ENCODE results near the gene TMEM269.
"Not testable (repeated sequence)": the region's sequence is repeated elsewhere in the genome, so short reads cannot be mapped to it uniquely, and the experiment has no call there.

The TMEM269 gene

DNA sequence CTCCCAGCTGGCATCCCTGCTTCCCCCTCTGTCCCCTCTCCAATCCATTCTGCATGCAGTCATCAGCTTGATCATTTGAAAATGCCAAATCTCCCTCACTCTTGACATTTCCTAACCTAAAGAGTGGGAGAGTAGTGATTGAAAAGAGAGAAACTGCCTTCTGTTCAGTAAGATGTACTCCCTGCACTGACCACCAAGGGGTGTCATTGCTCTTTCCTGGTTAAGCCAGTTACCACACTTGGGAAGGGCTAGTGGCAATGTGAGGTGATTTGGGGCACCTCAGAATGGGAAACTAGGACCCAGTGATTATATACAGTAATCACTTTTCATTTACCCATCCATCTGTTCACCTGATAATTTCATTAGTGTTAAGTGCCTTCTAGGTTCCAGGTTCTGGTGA is 6.9 kb upstream of the TMEM269 start:
- DNase-seq = no peak

- DNase-seq = no peak
Measured at GRCh38 chr1:42779725-42780124, 5.1 kb upstream of the TMEM269 start.

DNA sequence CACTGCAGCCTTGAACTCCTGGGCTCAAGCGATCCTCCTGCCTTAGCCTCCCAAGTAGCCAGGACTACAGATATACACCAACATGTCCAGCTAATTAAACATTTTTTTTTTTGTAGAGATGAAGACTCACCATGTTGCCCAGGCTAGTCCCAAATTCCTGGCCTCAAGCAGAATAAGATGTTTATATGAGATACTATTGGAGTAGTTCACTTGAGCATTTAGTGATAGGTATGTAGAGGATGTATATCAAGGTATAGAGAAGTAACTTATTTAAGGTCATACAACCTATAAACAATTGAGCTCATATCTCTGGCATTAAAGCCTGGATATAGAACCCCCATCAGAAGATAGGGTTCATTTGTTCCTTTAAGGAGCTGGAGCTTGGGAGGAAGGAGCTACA is 4.6 kb upstream of the TMEM269 start:
- no peak for DNase-seq

- no peak for DNase-seq
Measured at GRCh38 chr1:42783092-42783491, 1.7 kb upstream of the TMEM269 start.

DNA sequence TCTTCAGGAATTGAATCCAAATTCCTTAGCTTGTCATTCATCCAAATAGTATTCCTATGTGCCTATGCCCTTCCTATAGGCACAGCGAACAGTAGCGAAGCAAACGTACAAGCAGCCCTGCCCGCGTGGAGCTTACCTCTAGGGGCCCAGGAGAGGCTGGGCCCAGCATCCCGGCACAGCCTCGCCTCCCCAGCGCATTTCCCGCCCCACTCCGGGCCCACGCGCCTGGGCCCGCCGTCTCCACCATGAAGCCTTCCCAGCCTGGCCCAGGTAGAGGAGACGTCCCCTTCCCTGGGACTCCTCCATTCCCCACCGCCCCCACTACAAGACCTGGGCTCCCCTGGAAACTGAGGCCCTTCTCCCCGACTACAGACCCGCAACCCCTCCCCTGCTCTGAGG is 245 bp upstream of the TMEM269 start:
- DNase-seq = no peak

GRCh38 chr1:42786097-42786496 is 1.3 kb downstream of the TMEM269 start:
- no peak for DNase-seq

- DNase-seq = no peak
Measured at GRCh38 chr1:42788021-42788420, 3.2 kb downstream of the TMEM269 start.

GRCh38 chr1:42793824-42794223 is 9.0 kb downstream of the TMEM269 start:
- no peak for DNase-seq

DNA sequence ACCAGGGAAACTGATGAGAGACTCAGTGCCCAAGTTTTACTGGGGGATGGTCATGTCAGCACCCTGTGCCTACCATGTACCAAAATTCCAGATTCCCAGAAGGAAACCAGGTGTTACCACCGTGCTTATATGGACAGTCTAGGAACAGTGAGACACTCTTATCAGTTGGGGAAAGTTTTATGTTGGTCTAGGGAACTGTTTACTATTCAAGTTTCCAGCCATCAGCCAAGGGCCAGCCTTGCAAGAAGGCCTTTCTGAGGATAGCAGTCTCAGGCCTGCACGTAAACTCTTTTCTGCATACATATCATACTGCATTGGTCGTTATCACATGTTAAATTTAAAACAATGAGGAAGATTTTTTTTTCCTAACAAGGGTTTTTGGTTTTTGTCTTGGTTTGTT is 12.6 kb downstream of the TMEM269 start:
- no peak for DNase-seq

DNA sequence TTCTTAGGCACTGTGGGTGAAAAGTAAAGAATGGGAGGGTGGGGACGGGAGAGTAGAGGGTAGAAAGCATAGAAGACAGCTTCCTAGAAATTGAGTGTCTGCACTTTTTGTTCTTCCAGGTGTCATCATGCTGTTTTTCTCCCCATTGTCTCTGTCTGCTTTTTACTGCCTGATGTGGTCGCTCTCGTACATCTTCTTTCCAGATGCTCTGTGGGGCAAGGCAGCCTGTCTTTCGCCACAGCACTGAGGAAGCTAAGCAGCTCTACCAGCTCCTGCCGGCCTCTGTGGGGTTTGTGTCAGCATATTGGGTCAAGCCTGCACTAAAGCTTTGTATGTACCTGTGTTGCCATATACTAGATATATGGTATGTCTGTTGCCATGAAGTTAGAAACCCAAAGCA is 13.2 kb downstream of the TMEM269 start:
- DNase-seq = no peak

- DNase-seq = no peak
Measured at GRCh38 chr1:42801832-42802473, 17.2 kb downstream of the TMEM269 start.

DNA sequence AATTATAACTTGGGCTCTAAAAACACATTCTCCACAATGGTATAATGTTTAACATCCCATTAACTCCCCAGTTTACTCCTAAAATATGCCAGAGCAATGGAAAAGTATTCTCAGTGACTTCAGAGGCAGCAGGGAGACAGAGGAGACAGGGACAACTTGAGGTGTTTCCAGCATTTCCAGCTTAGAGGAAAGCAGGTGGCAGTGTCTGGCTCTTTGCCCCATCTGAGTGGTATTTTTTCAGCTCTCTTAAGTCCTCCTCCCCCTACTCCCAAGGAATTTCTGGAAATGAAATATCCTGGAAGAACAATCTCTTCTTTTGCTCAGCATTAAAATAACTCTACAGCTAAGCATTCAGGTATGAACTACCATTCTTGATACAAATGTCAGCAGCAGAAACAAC is 21.4 kb downstream of the TMEM269 start:
- no peak for DNase-seq

DNA sequence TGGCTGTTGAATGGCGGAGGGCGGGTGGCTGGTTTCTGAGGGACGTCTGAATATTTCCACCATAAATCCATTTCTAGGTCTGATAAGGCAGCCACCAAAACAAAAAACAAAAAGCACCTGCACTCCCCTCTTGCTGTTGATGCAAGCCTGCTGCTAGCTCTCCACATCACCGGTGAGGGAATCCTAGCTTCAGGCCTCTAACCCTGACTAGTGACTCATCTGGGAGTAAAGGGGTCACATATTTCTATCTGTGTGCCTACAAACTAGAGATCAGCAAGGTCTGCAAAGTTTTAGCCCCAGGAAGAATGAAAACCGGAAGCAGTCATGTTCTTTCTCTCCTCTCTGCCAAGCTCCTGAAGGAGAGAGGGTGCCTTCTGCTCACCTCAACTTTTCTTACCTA is 21.8 kb downstream of the TMEM269 start:
- DNase-seq = no peak

GRCh38 chr1:42807056-42807668 is 22.4 kb downstream of the TMEM269 start:
- no peak for DNase-seq

- not testable (repeated sequence) for DNase-seq
Measured at GRCh38 chr1:42814815-42815214, 30.0 kb downstream of the TMEM269 start.

DNA sequence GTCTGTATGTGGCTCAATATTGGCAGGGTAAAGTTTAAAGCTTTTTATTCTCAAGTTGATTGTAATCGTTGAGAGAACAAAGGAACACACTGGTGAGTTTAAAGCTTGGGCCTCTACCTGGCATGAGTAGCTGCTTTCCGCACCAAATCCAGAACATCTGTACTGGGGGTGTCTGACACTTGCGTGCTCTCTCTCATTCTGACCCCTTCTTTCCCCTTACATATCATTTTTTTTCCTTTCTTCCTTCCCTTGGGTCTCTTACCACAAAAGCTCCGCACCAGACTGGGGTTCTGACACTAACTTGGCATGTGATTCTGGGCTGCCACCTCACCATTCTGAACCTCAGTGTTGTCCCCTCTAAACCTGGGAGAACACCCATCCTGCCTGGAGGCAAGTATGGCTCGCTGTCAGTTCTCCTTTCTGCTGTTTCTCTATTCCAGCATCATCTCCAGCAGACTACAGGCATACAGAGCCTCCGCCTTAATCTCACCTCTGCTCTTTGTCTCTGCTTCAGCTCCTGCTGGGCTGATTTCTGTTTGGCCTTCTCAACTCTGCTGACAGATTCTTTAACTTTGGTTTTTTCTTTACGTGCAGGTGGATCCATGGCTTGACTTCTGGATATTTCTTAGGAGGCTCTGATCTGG is 31.3 kb downstream of the TMEM269 start:
- no peak for DNase-seq

DNA sequence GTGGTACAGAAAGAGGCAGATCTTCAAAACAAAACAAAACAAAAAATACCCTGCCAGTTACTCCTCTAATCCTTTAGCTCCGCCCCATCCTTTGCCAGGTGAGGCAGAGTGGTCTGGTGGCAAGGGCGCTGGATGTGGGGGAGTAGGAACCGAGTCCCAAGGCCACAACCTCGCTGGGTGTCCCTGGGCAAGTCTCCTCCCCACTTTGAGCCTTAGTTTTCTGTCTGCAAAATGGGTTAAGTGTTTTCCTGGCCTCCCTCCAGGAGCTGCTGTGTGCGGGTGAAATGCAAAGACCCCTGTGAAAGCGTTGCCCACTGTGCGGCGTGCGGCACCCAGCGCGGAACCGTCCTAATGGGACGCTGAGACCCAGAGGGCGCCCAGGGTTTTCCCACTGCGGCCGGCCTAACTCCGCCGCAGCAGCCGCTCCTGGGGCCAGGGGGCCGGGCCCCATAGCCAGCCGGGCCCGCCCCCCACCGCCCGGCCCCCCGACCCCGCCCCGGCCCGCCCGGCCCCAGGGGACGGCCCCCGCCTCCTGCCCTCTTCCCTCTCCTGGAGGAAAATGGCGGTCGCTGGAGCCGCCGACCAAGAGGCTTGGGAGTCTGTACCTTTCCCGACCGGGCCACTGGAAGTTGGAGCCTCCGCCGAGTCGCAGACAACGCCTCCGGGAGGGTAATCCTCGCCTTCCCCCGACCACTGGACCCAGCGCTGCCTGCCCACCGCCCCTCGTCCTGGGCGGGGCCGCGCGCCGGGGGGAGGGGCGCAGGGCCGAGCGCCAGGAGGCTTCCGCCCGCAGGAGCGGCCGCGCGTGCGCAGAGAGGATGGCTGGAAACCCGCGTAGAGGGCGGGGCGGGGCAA is 32.0 kb downstream of the TMEM269 start, which contains the start of the genes ERMAP and SVBP:
Gene ERMAP (plus strand): TSS at position 538 of the 855 bp plus-strand sequence. CDS start 13,327 bp downstream, outside the sequence.
Gene SVBP (minus strand): TSS at position 813 of the 855 bp plus-strand sequence. CDS start 853 bp downstream, outside the sequence.
- DNase-seq = peak; percentile 91 to 93

- no peak for DNase-seq
Measured at GRCh38 chr1:42817440-42817767, 32.6 kb downstream of the TMEM269 start.

DNA sequence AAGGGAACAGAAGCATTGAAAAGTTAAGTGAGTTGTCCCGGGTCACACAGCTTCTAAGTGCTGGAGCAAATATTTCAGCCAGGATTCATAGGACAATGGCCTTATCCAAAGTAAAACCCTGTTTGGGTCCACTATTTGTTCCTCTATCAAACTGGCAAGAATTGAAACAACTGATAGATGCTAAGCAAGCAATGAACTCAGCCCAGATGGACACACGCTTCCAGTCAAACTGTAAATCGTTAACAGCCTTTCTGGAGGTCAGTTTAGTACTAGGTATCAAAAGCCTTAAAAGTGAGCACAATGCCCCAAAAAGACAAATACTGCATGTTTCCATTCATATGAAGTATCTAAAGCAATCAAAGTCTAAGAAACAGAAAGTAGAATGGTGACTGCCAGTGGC is 33.2 kb downstream of the TMEM269 start:
- no peak for DNase-seq

DNA sequence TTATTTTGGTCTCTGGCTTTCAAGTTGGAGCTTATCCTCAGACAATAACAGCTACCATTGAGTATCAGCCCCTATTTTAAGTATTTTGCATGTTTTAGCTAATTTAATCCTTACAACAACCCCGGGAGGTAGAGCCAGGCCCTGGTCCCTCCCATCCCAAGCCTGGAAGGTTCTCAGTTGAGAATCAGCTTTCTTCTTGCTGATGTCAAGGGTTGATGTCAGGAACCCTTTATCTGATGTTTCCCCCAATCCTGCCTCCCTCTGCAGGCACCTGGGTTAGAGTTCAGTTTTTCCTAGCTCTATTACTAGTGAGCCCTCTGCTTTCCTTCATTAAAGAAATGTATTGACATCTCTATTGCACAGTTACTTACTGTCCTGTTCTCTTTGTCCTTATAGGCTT is 36.0 kb downstream of the TMEM269 start:
- no peak for DNase-seq

- DNase-seq = no peak
Measured at GRCh38 chr1:42821690-42822089, 36.9 kb downstream of the TMEM269 start.

DNA sequence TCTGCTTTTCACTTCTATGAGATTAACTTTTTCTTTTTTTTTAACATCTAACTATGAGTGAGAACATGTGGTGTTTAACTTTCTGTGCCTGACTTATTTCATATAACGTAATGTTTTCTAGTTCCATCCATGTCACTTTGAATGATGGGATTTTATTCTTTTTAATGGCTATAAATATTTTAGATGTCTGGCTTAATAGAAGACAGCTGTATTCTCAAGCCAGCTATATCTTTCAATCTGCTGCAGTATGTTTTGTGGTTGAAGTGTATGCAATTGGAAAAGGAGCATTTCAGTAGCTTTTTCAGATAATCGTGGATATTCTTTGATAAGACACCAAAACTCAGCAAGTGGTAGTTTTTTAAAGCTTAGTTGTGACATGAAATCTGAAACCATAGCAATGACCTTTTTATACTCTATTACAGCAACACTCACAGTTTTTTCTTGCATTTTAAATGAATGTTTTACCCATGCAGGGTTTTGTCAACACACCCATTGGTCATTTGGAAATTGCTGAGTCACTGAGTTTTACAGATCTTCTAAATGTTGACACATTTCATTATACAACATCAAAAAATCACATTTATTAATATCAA is 38.1 kb downstream of the TMEM269 start:
- no peak for DNase-seq

DNA sequence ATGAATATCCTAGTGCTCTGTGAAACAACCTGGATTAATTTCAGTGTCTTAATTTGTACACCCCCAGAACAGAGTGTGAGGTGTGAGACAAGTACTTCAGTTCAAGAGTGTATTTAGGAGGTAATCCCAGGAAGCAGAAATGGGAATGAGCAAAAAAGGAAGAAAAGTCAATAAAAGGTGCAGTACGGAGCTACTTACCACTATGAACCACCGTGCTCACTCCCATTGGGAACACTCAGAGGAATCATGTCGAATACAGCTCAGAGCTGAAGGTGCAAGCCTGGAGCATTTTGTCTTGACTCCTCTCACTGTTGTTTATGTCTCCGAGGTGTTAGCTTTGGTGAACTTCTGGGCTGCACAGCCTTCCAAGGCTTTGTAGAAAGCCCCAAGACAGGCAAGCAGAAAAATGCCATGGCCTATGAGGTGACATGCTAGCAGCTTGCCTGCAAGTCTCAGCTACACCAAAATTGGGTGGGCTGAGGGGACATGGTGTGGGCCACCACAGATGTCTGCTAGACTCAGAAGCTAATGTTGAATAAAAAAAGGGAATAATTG is 39.8 kb downstream of the TMEM269 start:
- DNase-seq = no peak

All from hippocampal formation (tissue), 2 donors.